IPS-20b (cell line): Measurements from ENCODE around the gene ZNF438.
"Not testable (repeated sequence)": the region's sequence is repeated elsewhere in the genome, so short reads cannot be mapped to it uniquely, and the experiment has no call there.

ENCODE experiments used
- H3K27ac ChIP-seq: one replicate; pipeline ENCODE4 v1.5.1; 2013; ENCODE audit warnings: low read length
- H3K27me3 ChIP-seq: 2 replicates; pipeline ENCODE4 v1.6.1; 2013; ENCODE audit warnings: mild to moderate bottlenecking, low read length, inconsistent platforms; ENCODE audit not compliant: insufficient read depth
- H3K36me3 ChIP-seq: 2 replicates; pipeline ENCODE4 v1.6.1; 2013; ENCODE audit warnings: low read depth, mild to moderate bottlenecking, inconsistent platforms, low read length, moderate library complexity; ENCODE audit not compliant: insufficient read depth
- H3K4me1 ChIP-seq: 2 replicates; pipeline ENCODE4 v1.6.1; 2013; ENCODE audit warnings: mild to moderate bottlenecking, control low read depth, inconsistent platforms, low read length, moderate library complexity; ENCODE audit not compliant: insufficient read depth
- H3K4me3 ChIP-seq: 2 replicates; pipeline ENCODE4 v1.5.1; 2013; ENCODE audit warnings: mild to moderate bottlenecking, low read length, inconsistent platforms
- H3K9ac ChIP-seq: 2 replicates; pipeline ENCODE4 v1.6.1; 2013; ENCODE audit warnings: low read depth, mild to moderate bottlenecking, inconsistent platforms, low read length, moderate library complexity
- H3K9me3 ChIP-seq: 2 replicates; pipeline ENCODE4 v1.6.1; 2013; ENCODE audit warnings: mild to moderate bottlenecking, low read depth, low read length, inconsistent platforms; ENCODE audit not compliant: insufficient read depth

ZNF438 gene

GRCh38 chr10:30992681-30993080 is 39.0 kb downstream of the ZNF438 start:
- Histone ChIP-seq H3K4me1 (no peaks in the 10 kb centered on the region), H3K36me3 (no peaks in the 10 kb centered on the region), H3K27ac (no peak overlapping the region), H3K9ac (no peak overlapping the region), H3K4me3 (no peak overlapping the region), H3K27me3 (no peaks in the 10 kb centered on the region), H3K9me3 (peaks cover 30% of the 10 kb centered on the region)

- H3K9me3 ChIP-seq: peaks cover 30% of the 10 kb centered on the region
- H3K9ac ChIP-seq: no peak overlapping the region
- H3K27ac ChIP-seq: no peak overlapping the region
- no peaks in the 10 kb centered on the region for H3K4me1 ChIP-seq
- H3K4me3 ChIP-seq: no peak overlapping the region
- no peaks in the 10 kb centered on the region for H3K36me3 ChIP-seq
- H3K27me3 ChIP-seq: no peaks in the 10 kb centered on the region
Measured at GRCh38 chr10:30991647-30992011, 40.0 kb downstream of the ZNF438 start.

GRCh38 chr10:30990971-30991646 is 40.6 kb downstream of the ZNF438 start:
- Histone ChIP-seq H3K4me3 (no peak overlapping the region), H3K9me3 (peaks cover 30% of the 10 kb centered on the region), H3K4me1 (no peaks in the 10 kb centered on the region), H3K9ac (no peak overlapping the region), H3K36me3 (no peaks in the 10 kb centered on the region), H3K27me3 (no peaks in the 10 kb centered on the region), H3K27ac (no peak overlapping the region)

- Histone ChIP-seq H3K4me1 (no peaks in the 10 kb centered on the region), H3K36me3 (no peaks in the 10 kb centered on the region), H3K27ac (no peak overlapping the region), H3K9ac (no peak overlapping the region), H3K9me3 (peaks cover 24% of the 10 kb centered on the region), H3K4me3 (no peak overlapping the region), H3K27me3 (no peaks in the 10 kb centered on the region)
Measured at GRCh38 chr10:30990351-30990750, 41.3 kb downstream of the ZNF438 start.

GRCh38 chr10:30988831-30989435 is 42.7 kb downstream of the ZNF438 start:
- H3K27me3 ChIP-seq: no peaks in the 10 kb centered on the region
- H3K36me3 ChIP-seq: no peaks in the 10 kb centered on the region
- H3K9ac ChIP-seq: no peak overlapping the region
- H3K4me3 ChIP-seq: no peak overlapping the region
- no peak overlapping the region for H3K27ac ChIP-seq
- H3K4me1 ChIP-seq: no peaks in the 10 kb centered on the region
- H3K9me3 ChIP-seq: peaks cover 10% of the 10 kb centered on the region; the same call in 1 of the 2 replicates

GRCh38 chr10:30987463-30987862 is 44.2 kb downstream of the ZNF438 start:
- no peaks in the 10 kb centered on the region for H3K27me3 ChIP-seq
- H3K9ac ChIP-seq: no peak overlapping the region
- no peak overlapping the region for H3K4me3 ChIP-seq
- no peaks in the 10 kb centered on the region for H3K36me3 ChIP-seq
- no peaks in the 10 kb centered on the region for H3K9me3 ChIP-seq
- H3K4me1 ChIP-seq: no peaks in the 10 kb centered on the region
- H3K27ac ChIP-seq: no peak overlapping the region

- no peaks in the 10 kb centered on the region for H3K9me3 ChIP-seq
- H3K4me1 ChIP-seq: no peaks in the 10 kb centered on the region
- no peaks in the 10 kb centered on the region for H3K27me3 ChIP-seq
- no peak overlapping the region for H3K9ac ChIP-seq
- H3K27ac ChIP-seq: no peak overlapping the region
- H3K36me3 ChIP-seq: no peaks in the 10 kb centered on the region
- H3K4me3 ChIP-seq: no peak overlapping the region
Measured at GRCh38 chr10:30986053-30986555, 45.6 kb downstream of the ZNF438 start.

- Histone ChIP-seq H3K4me1 (no peaks in the 10 kb centered on the region), H3K36me3 (no peaks in the 10 kb centered on the region), H3K4me3 (no peak overlapping the region), H3K9ac (no peak overlapping the region), H3K27me3 (no peaks in the 10 kb centered on the region), H3K27ac (no peak overlapping the region), H3K9me3 (no peaks in the 10 kb centered on the region)
Measured at GRCh38 chr10:30985512-30985911, 46.2 kb downstream of the ZNF438 start.

- H3K36me3 ChIP-seq: no peaks in the 10 kb centered on the region
- no peak overlapping the region for H3K4me3 ChIP-seq
- H3K27ac ChIP-seq: no peak overlapping the region
- no peaks in the 10 kb centered on the region for H3K4me1 ChIP-seq
- H3K27me3 ChIP-seq: no peaks in the 10 kb centered on the region
- H3K9me3 ChIP-seq: no peaks in the 10 kb centered on the region
- no peak overlapping the region for H3K9ac ChIP-seq
Measured at GRCh38 chr10:30984563-30985328, 46.9 kb downstream of the ZNF438 start.

- H3K27ac ChIP-seq, H3K27me3 ChIP-seq, H3K9me3 ChIP-seq, H3K9ac ChIP-seq, H3K4me1 ChIP-seq, H3K36me3 ChIP-seq, H3K4me3 ChIP-seq: not testable (repeated sequence)
Measured at GRCh38 chr10:30983209-30983608, 48.5 kb downstream of the ZNF438 start.

- no peaks in the 10 kb centered on the region for H3K9me3 ChIP-seq
- no peaks in the 10 kb centered on the region for H3K36me3 ChIP-seq
- H3K4me3 ChIP-seq: no peak overlapping the region
- H3K27me3 ChIP-seq: no peaks in the 10 kb centered on the region
- no peak overlapping the region for H3K9ac ChIP-seq
- no peaks in the 10 kb centered on the region for H3K4me1 ChIP-seq
- H3K27ac ChIP-seq: no peak overlapping the region
Measured at GRCh38 chr10:30980951-30981616, 50.6 kb downstream of the ZNF438 start.
